ENCODE measurements around the gene RNH1.

RNH1 gene

DNA sequence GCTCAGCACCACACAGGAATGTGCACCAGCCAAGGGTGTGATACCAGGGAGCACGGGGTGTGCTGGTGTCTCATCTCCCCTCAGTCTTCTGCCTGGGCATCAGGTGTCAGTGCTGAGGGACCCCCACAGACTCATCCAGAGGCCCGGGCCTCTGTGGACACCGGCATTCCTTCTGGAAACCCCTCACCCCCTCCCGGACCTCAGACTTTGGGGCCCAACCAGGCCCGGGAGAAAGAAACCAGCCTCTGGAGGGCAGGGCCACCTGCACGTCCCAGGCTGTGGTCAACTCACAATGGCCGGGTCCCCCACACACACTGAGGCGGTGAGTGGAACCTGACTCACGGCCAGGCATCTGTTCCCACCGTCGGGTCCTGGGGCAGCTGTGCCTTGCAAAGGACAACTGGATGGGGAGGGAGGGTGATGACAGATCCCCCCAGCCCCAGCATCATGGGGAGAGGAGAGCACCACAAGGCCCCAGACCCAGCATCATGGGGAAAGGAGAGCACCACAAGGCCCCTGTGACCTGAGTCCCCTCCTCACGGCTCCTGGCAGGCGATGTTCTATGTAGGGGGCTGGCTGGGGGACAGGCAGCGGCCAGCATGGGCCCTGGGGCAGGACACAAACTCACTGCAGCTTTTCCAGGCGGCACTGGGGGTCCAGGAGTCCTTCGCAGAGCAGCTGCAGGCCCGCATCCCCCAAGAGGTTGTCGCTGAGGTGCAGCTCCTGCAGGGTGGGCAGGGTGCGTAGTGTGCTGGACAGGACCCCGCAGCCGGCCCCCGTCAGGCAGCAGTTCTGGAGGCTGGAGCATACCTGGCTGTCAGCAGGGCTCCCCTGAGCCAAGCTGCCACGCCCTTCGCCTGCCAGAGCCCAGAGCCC is 7.6 kb downstream of the RNH1 start:
- DNase-seq (ENCODE audit: low read depth in 2 of 2) = no peak

DNA sequence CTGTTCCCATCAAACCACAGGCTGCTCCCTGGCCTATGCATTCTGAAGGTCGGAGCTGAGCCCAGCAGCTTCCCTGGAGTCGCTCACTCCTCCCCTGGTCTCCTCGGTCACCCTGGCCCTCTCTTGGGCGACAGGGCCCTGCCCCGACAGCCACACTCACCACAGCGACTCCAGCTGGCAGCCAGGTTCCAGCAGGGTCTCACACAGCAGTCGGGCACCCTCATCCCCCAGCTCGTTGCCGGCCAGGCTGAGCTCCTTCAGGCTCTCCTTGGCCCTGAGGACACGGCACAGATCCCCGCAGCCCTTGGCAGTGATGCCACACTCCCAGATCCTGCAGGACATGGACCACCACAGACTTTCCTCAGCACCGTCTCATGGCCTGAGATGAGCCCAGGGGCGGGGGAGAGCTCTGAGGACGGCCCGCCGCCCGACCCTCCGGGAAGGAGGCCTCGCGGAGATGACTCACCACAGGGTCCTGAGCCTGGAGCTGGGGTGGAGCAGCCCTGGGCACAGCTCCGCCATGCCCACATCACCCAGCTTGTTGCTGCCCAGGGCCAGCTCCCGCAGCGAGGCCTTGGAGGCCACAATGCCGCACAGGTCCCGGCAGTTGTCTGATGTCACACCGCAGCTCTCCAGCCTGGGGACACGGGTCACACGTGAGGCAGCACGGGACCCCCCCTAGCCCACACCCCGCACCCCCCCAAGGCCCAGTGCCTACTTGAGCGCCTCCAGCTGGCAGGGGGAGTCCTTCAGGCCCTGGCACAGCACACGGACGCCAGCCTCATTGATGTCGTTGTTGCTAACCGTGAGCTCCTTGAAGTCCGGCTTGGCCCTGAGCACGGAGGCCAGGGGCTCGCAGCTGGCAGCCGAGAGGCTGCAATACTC is 8.5 kb downstream of the RNH1 start:
- DNase-seq (ENCODE audit: low read depth in 2 of 2) = no peak

DNA sequence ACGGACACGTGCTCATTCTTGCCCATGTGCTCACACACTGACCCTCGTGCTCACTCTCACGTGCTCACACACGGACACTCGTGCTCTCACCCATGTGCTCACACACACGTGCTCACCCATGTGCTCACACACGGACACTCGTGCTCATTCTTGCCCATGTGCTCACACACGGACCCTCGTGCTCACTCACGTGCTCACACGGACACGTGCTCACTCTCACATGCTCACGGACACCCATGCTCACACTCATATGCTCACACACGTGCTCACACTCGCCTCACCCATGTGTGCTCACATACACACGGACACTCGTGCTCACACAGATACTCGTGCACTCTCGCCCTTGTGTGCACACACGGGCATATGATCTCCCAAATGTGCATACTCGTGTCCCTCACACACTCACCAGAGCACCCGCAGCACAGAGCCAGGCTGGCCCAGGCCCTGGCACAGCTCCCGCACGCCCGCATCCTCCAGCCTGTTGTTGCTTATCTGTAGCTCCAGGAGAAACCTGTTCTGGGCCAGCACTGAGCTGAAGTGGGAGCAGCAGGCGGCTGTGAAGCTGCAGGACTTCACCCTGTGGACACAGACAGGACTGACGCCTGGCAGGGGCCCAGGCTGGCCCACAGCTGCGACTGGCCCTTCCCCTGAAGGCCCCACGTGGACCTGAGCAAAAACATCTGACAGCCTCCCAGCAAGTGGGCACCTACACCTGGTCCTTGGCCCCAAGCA is 9.3 kb downstream of the RNH1 start:
- DNase-seq (ENCODE audit: low read depth in 2 of 2) = no peak

GRCh38 chr11:496834-497564 is 10.0 kb downstream of the RNH1 start:
- DNase-seq (ENCODE audit: low read depth in 2 of 2) = no peak

DNA sequence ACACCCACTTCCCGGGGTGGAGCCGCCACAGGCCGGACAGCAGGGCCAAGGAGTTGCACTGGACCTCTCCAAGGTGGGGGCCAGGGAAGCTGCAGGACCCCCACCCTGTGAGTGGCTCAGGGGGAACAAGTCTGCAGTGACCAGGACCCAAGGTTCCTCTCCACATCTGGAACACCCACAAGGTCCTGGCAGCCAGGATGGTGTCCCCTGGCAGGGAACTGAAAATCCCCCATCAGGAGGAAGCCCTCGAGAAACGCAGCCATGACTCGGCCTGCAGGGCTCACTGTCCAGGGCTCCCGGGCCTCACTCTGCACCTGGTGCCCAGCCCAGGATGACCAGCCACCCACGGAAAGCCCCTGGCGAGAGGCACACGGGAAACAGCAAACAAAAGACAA is 11.5 kb downstream of the RNH1 start:
- DNase-seq (ENCODE audit: low read depth in 2 of 2) = no peak

DNA sequence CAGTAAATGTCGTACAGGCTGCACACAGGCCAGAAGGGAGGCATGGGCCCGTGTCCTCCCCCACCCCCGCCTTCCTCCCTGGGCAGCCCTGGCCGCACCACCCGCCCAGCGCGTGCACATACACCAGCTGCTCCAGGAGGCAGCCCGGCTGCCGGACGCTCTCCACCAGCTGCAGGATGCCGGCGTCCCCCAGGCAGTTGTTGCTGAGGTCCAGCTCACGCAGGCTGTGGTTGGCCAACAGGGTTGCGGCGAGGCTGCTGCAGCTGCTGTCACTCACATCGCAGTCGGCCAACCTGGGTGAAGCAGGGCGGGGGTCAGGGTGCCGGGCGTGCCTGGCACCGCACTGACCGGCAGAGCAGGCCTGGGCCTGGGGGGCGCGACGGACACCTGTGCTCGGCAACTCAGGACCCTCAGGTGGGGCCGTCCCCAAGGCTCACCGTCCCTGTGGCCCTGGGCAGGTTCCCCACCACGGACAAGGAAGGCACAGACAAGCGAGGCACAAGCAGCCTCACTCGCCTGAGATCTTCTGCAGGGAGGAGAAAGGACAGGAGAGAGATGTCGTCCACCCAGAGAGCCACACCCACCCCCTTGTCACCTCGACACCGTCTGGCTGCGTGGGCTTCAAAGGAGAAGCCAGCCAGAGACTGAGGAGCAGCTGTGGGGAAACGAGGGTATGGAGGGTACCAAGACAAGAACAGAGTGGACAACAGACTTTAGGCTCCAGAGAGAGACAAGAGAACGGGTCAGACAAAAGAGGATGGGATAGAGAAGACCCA is 12.1 kb downstream of the RNH1 start:
- no peak for DNase-seq (ENCODE audit: low read depth in 2 of 2)

DNA sequence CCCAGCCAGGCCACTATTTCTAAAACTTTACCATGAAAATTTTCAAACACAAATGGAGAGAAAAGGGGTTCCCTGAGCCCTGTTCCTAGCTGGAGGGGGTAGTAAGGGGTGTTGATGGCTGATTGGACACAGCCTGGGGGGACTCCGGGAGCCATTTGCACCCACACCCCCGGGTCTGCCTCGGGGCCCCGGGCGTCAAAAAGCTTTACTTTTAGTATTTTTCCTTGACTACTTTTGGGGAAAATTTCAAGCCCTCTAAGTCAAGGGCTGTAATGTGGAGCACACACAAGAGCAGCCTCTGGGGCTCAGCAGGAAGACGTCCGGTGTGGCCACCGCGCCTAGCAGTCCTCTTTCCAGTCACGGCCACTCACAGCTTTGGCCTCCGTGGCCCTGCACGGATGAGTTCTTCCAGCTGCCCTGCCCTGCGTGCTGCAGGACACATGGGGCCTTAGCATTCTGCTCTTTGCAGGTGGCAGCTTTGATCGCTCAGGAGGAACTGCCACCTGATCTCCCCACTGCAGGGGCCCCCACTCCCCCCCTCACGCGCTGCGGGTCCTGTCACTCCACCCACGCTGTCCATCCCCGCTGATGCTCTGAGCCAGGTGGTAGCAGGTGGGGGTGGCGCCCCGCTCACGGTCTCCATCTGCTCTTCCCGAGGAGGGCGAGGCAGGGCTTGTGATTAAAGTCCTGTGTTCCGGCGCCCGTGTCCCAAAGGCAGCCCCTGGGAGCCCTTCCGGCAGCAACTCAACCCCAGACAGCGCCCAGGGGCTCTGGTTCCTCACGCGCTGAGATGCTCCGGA is 14.4 kb downstream of the RNH1 start:
- DNase-seq (ENCODE audit: low read depth in 2 of 2) = no peak

GRCh38 chr11:491358-491757 is 15.7 kb downstream of the RNH1 start:
- DNase-seq (ENCODE audit: low read depth in 2 of 2) = no peak

DNA sequence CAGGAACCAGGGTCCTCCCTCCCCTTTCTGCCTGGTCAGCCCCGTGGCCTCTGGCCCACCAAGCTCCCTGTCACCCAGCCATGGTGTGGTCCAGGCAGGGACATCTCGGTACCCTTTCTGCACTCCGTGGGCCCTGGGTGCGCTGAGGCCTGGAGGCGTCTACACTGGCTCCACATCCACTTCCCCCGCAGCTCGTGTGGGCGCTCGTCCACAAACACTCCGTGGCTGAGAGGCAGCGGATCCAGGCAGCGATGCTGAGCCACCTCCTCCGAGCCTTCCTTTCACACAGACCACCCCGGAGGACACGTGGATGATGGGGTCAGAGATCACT is 16.1 kb downstream of the RNH1 start:
- DNase-seq (ENCODE audit: low read depth in 2 of 2) = no peak

DNA sequence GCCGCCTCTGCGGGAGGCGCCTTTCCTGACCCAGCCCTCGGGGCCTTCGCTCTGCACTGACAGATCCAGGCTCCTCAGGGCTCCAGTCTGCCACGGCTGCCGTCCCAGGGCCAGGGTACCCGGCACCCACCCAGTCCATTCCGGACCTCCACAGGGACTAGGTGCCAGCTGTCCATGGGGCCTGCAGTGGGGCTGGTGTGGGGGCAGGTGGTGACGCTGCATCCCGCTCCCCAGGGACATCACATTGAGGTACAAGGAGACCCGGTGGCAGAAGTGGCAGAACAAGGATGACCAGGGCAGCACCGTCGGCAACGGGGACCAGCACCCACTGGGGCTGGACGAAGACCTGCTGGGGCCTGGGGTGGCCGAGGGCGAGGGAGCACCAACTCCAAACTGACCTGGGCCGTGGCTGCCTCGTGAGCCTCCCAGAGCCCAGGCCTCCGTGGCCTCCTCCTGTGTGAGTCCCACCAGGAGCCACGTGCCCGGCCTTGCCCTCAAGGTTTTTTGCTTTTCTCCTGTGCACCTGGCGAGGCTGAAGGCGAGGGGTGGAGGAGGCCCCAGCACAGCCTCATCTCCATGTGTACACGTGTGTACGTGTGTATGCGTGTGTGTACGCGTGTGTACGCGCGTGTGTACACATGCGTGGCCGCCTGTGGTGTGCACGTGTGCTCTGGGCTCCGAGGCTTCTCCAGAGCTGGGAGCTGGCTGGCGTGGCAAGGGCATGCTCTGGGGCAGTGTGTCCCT is 16.7 kb downstream of the RNH1 start:
- DNase-seq (ENCODE audit: low read depth in 2 of 2) = no peak

- no peak for DNase-seq (ENCODE audit: low read depth in 2 of 2)
Observed at GRCh38 chr11:489610-490185, 17.3 kb downstream of the RNH1 start.

DNA sequence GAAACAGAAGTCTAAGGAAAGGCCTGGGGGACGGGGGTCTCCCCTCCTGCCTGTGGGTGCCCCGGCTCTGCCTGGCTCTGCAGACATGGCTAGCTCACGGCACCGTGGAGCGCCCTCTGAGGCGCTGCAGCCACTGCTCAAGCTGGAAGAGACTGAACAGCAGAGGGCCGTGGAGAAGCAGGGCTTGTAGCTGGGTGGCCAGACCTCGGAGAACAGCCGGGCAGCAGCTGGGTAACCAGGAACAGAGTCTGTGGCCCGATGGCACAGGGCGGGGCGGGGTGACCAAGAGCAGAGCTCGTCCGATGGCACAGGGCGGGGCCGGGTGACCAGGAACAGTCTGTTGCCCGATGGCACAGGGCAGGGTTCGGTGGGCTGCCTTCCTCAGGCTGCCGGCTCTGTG is 18.1 kb downstream of the RNH1 start:
- no peak for DNase-seq (ENCODE audit: low read depth in 2 of 2)

DNA sequence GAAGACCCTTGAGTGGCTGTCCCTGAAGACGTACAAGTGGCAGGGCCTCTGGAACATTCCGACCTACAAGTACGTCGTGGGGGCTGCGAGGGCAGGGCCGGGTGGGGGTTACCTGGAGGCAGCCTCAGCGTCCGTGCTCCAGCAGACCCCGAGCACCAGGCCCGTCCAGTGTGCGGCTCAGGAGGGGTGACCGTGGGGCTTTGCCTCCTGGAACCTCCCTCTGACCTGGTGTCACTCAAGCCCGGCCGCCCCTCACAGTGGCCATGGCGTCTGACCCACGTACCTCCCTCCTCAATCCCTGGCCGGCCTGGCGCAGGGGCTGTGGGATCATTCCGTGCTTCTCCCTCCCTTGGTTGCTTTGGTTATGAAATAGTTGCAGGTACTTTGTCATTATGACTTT is 18.5 kb downstream of the RNH1 start:
- no peak for DNase-seq (ENCODE audit: low read depth in 2 of 2)

DNA sequence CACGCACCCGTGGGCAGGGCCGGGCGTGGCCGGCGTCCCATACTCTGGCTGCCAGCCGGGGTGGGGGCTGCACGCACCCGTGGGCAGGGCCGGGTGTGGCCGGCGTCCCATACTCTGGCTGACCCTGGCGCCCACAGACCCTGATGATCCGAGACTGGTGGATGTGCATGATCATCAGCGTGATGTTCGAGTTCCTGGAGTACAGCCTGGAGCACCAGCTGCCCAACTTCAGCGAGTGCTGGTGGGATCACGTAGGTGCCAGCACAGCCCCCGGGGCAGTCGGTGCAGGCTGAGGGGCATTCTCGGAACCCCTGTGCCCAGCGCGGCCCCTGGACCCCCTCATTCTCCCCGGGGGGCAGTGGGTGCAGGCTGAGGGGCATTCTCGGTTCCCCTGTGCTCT is 19.0 kb downstream of the RNH1 start:
- DNase-seq (ENCODE audit: low read depth in 2 of 2) = no peak

DNA sequence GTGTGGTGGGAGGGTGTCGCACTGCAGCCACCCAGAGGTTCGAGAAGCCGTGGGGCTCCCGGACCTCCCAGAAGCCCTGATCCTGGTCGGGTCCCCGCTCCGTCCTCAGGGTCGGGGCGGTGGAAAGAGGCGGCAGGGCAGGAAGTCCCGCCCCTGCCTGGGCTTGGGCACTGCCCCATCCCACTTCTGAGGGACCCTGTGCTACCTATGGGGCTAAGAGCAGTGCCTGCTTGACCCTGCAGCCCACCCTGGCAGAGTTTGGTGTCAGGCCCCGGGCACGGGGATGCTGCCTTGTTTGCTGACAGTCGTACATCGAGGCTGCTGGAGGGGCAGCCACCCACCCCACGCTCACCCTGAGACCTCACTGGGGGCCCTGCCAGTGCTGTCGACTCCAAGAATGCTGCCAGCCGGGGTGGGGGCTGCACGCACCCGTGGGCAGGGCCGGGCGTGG is 19.4 kb downstream of the RNH1 start:
- no peak for DNase-seq (ENCODE audit: low read depth in 2 of 2)

- DNase-seq (ENCODE audit: low read depth in 2 of 2) = no peak
Observed at GRCh38 chr11:486189-486588, 20.9 kb downstream of the RNH1 start.

DNA sequence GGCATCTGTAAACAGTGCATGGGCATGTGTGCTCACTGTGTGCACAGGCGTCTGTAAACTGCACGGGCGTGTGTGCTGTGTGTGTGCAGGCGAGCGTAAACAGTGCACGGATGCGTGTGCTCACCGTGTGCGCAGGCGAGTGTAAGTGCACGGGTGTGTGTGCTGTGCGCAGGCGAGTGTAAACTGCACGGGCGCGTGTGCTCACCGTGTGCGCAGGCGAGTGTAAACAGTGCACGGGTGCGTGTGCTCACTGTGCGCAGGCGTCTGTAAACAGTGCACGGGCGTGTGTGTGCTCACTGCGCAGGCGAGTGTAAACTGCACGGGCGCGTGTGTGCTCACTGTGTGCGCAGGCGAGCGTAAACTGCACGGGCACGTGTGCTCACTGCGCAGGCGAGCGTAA is 22.4 kb downstream of the RNH1 start:
- DNase-seq (ENCODE audit: low read depth in 2 of 2) = no peak

DNA sequence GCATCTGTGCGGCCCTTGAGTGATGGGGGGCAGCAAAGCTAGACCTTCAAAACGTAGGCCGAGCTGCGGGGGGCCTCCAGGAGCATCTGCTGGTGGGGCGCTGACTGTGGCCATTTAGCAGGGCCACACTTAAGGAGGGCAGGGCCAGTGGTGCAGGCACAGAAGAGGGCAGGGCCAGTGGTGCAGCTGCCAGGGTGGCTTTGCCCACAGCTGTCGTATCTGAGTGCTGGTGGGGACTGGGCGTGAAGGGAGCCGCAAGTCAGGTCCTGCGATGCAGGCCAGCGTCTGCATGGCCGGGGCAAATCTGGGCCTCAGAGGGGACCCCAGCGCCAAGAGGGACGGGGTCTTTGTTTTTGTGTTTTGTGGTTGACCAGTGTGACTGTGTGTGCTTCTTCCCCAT is 27.7 kb downstream of the RNH1 start:
- no peak for DNase-seq (ENCODE audit: low read depth in 2 of 2)
